IMR-90 (cell line): ENCODE results near the gene OR1D5.

Experiments
- CEBPB ChIP-seq: IDR thresholded peaks from 2 replicates; pipeline ENCODE4 v1.6.1; 2012; ENCODE audit warnings: low read depth, low read length, improper control_type of control experiment
- ELK1 ChIP-seq: fragments of 150-350 bp; IDR thresholded peaks from 2 replicates; pipeline ENCODE4 v1.6.1; 2016; ENCODE audit warnings: low read depth, mild to moderate bottlenecking, low read length, moderate library complexity, borderline replicate concordance
- MAZ ChIP-seq: IDR thresholded peaks from 2 replicates; pipeline ENCODE4 v1.6.1; 2012; ENCODE audit warnings: low read depth, mild to moderate bottlenecking, low read length, improper control_type of control experiment, moderate library complexity, borderline replicate concordance
- MXI1 ChIP-seq: IDR thresholded peaks from 2 replicates; pipeline ENCODE4 v1.6.1; 2012; ENCODE audit warnings: low read depth, mild to moderate bottlenecking, low read length, moderate library complexity, borderline replicate concordance
- POLR2A ChIP-seq: IDR thresholded peaks from 2 replicates; pipeline ENCODE4 v1.6.1; 2012; ENCODE audit warnings: mild to moderate bottlenecking, low read depth, low read length
- TF ChIP-seq, protein P1 (sequence below): conservative IDR thresholded peaks from 2 replicates; pipeline ENCODE4 v1.5.1; 2012; ENCODE audit warnings: mild to moderate bottlenecking, low read depth, low read length, improper control_type of control experiment

GRCh38 chr17:3104322-3104721 is 40.9 kb upstream of the OR1D5 start, which contains the start of gene OR1D2:
- TF ChIP-seq, protein P1, sequence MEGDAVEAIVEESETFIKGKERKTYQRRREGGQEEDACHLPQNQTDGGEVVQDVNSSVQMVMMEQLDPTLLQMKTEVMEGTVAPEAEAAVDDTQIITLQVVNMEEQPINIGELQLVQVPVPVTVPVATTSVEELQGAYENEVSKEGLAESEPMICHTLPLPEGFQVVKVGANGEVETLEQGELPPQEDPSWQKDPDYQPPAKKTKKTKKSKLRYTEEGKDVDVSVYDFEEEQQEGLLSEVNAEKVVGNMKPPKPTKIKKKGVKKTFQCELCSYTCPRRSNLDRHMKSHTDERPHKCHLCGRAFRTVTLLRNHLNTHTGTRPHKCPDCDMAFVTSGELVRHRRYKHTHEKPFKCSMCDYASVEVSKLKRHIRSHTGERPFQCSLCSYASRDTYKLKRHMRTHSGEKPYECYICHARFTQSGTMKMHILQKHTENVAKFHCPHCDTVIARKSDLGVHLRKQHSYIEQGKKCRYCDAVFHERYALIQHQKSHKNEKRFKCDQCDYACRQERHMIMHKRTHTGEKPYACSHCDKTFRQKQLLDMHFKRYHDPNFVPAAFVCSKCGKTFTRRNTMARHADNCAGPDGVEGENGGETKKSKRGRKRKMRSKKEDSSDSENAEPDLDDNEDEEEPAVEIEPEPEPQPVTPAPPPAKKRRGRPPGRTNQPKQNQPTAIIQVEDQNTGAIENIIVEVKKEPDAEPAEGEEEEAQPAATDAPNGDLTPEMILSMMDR = no peak
- TF ChIP-seq POLR2A (no peak), MAZ (no peak), CEBPB (no peak), MXI1 (no peak), ELK1 (no peak)
